Colon (tissue), 2 donors: ENCODE results near the gene IFRD1.

ENCODE experiments used
- FAIRE-seq: peaks from 2 replicates; lab custom pipeline; 2012; peaks lifted over from hg19 to GRCh38; lab: Jason Lieb, UNC
- donor health status: control.
- donor health status: control.

Gene IFRD1

DNA sequence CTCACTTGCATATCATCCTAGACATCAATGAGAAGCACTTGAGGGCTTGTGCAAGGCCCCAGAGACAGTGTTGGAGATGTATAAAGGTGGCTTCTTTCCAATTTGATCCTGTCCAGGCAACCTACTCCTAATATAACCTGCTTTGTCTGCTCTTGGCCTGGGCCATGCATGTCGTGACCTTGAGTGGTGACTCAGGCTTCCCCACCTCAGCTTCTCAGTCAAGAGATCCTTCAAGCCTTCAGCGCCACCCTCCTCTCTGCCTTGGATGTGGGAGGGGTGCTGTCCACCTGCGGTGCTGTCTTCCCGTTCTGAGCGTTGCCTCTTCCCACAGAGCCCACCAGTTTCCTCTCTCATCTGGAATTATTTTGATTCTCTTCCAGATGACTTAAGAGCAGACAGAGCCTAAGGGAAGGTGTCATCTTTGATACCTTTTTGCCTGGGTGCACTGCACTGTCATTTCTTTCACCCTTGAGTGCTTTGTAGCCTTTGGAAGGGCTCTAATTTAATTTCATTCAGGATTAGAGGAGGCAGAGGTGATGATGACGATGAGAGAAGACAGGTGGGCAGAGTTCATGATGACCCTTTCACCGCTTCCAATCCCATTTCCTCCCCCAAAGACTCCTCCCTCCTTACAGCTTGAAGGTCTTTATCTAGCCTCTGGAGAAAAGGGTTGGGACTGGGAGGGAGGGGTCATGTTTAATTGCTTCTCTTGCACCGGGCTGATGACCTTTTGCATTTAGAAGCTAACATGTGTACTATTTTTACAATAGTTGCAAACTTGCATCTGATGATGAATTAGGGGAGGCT is 37.4 kb downstream of the IFRD1 start:
- no peak for FAIRE-seq

DNA sequence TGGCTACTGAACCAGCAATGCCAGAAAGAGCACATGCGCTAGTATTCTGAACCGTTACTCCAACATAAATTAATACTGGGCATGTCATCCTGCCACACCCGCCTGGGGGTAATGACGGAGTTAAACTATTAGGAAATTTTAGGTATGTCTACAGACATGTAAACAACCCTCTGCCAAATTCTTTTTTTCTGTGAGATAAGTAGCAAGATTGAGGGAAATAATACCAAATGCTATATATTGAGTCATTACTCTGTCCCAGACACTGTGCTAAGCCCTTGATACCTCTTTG is 37.9 kb downstream of the IFRD1 start:
- no peak for FAIRE-seq

DNA sequence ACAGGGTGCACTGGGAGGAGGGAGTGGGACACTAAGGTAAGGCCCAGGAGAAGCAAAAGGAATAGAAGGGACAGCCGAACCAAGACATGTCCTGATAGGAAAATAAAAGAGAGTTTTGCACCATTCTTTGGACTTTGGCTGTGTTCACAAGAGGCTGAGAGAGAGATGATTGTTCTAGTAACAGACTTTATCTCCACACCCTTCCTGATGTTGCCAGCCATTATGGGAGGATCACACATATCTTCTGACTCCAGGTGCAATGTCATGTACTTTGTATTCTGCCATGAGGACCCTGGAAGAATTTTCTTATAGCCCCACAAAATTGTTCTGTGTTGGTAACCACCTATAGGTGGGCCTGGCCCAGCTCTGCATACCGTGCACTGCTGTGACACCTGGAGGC is 41.9 kb downstream of the IFRD1 start:
- no peak for FAIRE-seq

DNA sequence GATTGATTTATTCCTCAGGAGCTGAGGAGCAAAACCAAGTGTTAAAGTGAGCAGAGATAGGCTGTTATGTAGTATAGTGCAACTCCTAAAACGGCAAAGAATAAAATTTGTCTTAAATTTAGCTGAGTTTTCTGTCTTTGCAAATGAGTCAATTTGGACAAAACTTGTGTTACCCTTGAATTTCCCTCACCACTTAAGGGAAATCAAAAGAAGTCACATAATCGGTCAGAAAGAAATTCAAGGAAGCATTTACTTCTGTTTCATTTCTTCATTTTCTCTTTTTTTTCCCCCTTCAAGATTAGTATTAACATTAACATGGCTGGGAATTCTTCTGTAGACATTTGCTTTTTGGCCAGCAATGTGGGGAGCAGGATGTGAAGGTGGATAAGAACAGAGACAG is 44.4 kb downstream of the IFRD1 start:
- no peak for FAIRE-seq

DNA sequence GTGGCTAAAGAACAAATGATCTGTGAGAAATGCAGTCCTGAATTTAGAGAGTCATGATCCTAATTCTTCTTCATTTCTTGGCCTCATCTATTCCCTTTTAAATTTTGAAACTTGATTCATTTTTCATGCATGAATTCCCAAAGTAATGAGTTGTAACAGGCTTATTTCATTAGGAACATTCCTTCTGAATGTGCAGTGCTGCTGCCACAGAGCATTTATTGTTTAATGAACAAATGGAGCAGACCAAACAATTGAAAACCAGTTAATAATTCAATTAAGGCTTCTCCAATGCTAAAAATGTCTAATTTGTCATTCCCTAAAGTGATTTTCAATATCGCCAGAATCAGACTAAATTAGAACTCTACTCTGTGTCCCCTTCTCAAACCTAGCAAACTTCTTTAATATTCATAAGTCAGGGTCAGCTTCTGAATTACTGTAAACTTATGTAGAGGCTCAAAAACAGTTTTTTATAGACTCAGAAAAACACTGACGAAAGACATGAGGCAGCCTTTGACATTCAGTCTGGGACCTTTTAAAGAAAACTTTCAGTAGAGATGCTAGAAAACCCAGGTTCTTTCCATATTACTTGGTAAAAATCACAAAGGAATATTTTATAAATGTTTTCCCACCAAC is 45.0 kb downstream of the IFRD1 start:
- no peak for FAIRE-seq

DNA sequence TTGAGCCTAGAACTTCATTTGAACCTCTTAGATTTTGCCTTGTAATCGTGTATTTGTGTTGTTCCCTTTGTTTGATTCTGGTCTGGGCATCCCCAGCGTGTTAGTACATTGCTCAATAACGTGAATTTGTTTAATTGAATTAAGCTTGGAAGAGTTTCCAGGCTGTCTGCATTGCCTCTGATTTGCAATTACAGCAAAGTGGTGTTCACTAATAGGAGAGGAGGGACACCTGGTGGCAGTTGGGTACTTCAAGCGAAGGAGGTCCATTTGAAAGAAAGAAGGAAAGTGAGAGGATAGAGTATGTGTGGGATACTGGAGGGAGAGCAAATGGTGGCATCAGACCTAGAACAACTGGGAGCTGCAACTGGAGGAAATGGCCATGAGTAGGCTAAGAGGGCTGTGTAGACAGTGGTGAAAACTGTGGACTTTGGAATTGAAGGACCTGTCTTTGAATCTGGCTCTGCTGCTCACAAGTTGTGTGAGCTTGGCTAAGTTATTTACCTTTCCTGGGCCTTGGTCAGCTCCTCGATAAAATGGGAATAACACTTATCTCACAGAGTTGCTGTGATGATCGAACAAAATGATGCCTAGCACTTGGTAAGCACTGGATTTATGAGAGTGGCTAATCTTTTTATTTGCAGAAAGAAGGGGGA is 45.7 kb downstream of the IFRD1 start:
- FAIRE-seq = no peak

DNA sequence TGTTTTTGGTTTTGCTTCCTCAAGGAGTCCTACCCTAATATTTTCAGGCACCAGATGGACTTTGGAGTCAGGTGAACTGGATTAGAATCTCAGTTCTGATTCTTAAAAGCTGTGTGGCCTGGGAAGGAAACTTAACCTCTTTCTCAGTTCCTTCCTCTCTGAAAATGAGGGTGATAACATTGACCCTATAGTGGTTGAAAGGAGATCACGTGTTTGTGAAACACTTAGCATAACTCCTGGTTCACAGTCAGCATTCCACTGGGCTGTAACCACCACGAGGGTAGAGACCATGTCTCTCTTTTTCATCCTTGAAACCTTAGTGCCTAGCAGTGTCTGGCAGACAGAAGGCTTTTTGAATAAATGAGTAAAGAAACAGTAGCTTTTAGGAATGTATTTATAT is 47.2 kb downstream of the IFRD1 start:
- no peak for FAIRE-seq

DNA sequence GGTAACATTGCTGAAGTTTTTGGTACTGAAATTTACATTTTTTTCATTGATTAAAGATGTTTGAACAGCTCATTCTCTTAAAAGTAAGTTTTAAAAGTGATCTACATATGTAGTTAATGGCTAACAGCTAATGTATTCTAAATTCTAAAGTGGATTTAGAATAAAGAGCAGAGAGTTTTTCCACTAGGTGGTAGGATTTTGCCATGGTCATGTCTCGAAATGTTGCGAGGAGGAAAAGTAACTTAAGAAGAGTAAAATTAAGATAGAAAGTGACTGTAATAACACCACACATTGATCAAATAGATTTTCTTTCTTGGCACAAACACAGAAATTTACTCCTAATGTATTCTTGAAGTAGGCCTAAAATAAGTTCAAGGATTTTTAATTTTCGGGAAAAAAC is 50.4 kb downstream of the IFRD1 start:
- no peak for FAIRE-seq

DNA sequence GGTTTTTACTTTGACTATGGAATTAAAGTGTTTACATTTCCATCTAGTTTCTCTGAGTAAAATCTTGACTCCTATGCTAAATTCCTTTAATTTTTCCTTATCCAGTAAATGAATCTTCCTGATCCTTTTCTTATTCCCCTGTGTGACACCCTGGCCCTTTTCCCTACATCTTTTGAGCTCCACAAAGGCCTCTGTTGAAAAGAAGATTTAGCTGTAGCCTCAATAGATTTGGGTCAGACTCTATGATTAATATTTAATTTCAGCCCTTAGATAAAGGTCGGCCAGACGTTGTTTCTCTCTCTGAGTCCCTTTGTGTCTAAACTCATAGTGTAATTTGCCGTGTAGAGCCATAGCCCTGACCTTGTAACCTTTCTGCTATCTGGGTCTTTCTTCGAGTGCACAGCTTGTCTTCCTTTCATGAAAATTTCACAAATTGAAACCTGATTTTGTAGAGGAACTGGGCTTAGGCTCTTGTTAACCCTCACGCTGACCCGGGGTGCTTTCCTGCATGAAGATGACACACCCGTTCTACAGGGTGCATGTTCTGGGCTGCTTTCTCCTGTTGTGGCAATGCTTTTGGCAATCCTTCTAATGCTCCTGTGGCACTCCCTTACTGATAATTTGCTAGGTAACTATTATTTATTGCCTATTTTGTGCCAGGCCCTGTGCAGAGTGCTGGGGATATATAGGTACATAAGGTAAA is 51.7 kb downstream of the IFRD1 start:
- FAIRE-seq = no peak

DNA sequence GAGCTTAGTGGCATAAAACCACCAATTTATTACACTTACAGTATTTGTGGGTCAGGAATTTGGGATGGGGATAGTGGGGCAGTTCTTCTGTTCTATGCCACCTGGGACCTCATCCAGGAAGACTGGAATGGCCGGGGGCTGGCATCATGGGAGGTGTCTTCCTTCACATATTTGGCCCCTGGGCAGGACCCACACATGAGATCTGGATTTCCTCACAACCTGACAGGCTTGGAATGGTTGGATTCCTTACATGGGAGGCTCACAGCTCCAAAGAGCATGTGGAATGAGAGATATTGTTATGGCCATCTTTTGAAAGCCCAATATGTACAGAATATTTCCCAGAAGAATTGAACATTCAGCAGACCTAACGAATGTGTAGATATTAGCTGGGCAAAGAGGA is 52.4 kb downstream of the IFRD1 start:
- FAIRE-seq = no peak

DNA sequence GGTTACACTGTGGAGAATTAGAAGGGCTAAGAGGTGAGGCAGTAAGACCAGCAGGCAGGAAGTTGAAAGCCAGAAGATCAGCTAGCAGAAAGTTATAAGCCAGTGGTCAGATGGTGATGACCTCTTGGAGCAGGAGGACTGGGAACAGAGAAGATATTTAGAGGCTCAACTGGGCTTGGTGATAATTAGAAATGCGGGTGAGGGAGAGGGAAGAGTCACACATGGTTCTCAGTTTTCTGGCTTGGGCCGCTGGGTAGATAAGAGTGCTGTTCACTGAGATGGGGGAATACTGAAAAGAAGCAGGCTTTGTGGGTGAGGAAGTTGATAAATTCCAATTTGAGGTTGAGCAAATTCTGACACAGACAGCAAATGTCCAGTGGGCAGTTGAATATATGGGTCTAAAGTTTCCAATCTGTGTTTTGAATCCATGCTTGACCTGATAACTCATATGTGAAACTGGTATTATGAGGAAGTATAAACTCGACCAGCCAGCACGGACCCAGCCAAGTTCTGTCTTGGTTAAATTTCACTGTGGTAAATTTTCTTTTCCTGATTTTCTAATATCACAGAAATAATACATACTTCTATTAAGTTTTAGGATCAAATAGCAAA is 53.2 kb downstream of the IFRD1 start:
- FAIRE-seq = no peak

DNA sequence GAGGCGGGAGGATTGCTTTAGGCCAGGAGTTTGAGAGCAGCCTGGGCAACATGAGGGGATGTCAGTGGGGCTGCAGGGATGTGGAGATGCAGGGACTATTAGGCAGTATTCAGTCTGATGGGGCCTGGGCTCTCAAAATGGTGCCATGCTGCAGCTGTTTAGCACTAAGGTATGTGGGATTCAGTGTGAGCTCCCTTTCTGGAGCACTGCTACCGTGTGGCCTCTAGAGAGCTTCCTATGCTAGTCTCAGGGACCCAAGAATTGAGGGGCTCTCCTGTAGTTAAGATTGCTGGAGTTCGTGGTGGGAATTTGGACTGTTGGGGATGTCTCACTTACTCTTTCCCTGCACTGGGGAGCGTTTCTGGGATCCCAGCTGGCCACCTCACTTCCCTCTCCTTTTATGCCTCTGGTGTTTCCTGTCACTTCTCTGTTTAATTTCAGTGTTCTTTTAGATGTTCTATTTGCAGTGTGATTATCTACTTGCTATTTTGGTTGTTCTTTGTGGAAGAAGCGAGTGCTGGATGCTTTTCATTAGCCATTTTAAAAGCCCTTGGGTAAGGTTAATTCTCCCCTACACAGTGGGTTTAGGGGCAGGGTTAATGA is 53.9 kb downstream of the IFRD1 start:
- FAIRE-seq = no peak

DNA sequence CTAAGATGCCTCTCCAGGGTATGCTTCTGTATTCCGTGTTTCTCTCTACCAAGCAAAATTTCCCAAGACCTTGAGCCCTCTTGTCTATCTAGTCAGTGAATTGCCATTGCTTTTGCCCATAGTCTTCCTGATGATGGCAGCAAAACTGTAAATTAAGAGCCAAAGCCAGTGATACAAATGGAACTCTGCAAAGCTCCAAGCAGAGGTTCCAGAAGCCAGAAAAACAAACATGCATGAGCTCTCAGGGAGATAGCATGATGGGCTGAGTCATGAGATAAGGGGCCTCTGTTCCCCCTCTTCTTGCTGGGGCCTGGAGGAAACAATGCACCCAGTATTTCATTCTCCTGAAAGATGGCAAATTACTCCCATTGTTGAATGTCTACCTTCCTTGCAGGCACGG is 55.2 kb downstream of the IFRD1 start:
- FAIRE-seq = no peak

DNA sequence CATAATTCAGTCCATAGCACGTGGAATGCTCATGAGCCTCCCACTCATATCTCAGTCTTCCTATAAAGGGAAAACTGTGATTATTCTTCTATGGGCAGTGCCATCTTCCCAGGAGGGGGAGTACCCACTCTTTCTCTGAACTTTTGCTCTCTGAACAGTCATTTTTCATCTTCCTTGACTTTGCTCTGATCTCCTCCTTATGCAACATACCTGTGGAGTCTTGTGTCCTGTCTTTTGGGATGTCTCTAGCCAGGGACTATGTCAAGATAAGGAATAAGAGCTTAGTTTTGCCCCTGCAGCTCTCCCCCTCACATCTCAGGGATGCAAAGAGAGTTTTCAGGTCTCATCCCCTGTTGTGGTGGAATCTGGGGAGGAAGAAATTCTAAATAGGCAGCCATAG is 58.1 kb downstream of the IFRD1 start:
- FAIRE-seq = no peak

DNA sequence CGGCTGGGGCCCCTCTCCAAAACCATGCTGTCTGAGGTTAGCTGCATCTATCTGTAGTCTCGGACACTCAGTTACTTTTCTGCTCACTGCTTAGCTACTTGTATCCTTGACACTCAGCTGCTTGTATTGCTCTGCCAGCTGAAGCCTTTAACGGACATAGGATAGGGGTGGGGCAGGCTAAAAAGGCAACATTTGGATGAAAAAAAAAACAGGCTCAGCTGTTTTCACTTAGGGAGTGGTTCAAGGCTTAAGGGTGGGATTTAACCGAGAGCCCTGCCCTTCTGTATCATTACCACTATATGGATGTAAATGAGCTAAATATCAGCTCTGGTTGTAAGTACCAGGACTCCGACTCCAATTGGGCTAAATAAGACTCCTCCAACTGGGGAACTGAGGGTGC is 59.1 kb downstream of the IFRD1 start:
- no peak for FAIRE-seq

DNA sequence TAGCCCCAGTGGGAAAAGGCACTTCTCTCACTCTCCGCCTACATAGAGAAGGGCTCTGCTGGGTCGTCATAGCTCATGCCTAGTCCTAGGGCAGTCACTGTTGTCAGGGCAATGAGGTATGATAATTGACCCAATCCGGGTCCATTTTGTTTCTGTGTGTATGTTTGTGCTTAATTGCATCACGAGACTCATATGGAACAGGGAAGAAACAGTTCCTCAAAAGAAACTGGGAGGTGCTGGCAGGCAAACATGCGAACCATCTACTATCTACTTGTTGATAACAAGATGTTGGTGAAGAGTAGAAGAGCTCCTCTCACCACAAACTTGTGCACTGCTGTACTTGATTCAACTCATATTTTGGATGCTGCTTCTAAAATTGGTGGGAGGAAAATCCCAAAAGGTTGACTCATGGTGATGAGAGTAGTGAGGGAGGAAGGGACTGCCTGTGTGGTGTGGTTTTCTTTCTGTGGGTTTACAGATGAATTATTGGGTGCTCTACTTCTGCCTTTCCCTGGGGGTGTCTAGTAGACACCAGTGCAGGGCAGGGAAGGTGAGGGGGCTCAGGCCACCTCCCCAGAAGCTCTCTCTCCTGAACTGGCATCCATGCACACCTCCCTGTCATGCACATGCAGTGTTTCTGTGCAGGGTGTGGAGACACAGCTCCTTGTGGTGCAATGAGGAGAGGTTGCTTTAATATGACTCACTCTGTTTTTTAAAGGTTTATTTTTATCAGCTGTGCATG is 59.9 kb downstream of the IFRD1 start:
- no peak for FAIRE-seq

DNA sequence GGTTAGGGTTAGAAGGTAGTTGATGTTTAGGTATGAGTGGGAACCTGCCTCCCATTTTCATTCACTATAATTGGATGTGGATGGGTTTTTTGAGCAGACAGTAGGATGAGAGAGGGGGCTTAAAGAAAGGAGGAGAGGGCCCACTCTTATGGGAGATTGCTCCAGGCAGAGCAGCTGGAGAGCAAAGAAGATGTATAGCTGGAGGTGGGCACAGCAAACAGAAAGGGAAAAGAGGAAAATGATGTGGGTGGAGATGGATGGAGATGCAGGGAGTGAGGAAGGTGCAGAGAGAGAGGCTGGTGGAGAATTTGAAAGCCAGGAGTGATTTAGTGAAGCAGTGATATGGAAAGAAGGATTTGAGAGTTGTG is 60.5 kb downstream of the IFRD1 start:
- FAIRE-seq = no peak

DNA sequence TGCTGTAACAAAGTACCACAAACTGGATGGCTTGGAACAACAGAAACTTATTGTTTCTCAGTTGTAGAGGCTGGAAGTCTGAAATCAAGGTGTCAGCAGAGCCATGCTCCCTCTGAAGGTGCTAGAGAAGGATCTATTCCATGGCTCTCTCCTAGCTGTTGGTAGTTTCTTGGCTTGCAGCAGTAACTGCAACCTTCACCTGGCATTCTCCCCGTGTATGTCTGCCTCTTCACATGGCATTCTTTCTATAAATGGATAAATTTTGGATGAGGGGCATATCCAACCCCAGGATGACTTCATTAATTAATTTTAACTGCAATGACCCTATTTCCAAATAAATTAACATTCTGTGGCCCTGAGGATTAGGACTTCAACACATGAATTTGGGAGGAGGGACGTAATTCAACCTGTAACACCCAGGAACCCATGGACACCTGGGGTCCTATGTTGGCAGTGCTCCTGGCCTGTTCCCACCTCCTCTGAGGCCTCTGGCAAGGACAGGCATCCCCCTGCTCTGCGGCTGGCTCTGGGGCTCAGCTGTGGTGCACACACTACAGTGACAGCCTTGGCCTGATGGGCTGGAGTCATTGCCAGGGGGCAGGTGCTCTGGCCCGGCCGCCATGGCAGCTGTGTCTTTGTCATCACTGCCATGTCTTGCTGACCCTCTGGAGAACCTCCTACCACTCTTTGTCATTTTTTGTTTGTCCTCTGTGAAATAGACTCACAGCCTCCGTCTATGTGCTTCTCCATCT is 61.4 kb downstream of the IFRD1 start:
- no peak for FAIRE-seq

DNA sequence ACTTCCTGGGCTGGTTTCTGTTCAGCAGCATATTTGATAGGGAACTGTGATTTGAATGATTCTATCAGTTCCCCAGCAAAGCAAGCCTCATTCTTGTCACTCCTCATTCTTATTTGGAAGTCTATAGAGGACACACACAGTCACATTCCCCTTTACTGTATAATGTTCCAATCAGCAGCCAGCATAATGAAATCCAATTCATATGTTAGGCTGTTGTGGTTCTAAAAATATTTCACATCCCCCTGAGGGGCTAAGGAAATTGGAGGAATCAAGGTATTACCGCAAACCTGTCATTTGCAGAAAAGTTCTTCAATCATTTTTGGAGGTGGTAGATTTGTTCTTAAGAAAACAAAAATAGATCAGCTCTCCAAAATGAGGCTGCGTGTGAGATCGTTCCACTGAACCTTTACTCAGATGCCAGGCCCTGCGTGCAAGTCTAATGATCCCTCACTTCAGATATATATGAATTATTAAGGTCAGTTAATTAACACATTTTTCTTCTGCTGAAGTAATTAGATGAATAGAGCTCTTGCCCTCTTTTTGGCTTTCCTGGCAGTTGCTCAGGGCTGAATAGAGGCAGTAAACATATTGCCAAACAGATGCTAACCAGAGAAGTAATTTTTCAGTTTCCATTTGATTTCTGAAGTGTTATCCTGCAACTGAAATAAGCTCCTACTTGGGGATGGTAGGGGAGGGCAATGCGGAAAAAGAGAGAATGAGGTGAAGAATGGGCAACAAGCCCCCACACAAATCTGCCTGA is 62.4 kb downstream of the IFRD1 start:
- no peak for FAIRE-seq

DNA sequence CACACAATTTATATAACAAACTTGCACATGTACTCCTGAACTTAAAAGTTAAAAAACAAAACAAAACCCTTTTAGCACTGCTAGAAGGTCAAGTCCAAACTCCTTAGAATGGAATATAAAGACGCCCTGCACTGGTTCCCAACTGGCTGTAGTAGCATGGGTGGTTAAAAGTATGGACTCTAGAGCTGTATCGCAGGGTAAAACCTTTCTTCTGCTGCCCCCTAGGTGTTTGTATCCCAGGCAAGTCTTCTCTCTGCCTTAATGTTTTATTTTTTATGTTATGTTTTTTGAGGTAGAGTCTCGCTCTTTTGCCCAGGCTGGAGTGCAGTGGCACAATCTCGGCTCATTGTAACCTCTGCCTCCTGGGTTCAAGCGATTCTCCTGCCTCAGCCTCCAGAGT is 65.7 kb downstream of the IFRD1 start:
- FAIRE-seq = no peak
